ENCODE results near the gene ZC3H7B.
"Not testable (repeated sequence)": the region's sequence is repeated elsewhere in the genome, so short reads cannot be mapped to it uniquely, and the experiment has no call there.

ZC3H7B gene

GRCh38 chr22:41382610-41383009 is 81.3 kb downstream of the ZC3H7B start:
- no peak for DNase-seq

GRCh38 chr22:41383085-41383484 is 81.8 kb downstream of the ZC3H7B start:
- DNase-seq = peak in 1 of 2 experiments; percentile 17

GRCh38 chr22:41384128-41384527 is 82.8 kb downstream of the ZC3H7B start:
- DNase-seq = no peak

- no peak for DNase-seq
Measured at GRCh38 chr22:41387341-41387740, 86.0 kb downstream of the ZC3H7B start.

GRCh38 chr22:41394012-41394356 is 92.7 kb downstream of the ZC3H7B start:
- DNase-seq = no peak

GRCh38 chr22:41395531-41396240 is 94.4 kb downstream of the ZC3H7B start:
- no peak for DNase-seq

GRCh38 chr22:41397143-41397811 is 96.0 kb downstream of the ZC3H7B start:
- DNase-seq = no peak

GRCh38 chr22:41398921-41399320 is 97.6 kb downstream of the ZC3H7B start:
- DNase-seq = no peak

- peak; percentile 72 to 87 for DNase-seq
Measured at GRCh38 chr22:41401781-41402648, 100.7 kb downstream of the ZC3H7B start.

GRCh38 chr22:41402851-41403250 is 101.5 kb downstream of the ZC3H7B start:
- DNase-seq = not testable (repeated sequence)

- DNase-seq = peak; percentile 78 to 90
Measured at GRCh38 chr22:41403532-41404318, 102.4 kb downstream of the ZC3H7B start.

- no peak for DNase-seq
Measured at GRCh38 chr22:41405588-41405987, 104.3 kb downstream of the ZC3H7B start.

GRCh38 chr22:41406410-41406809 is 105.1 kb downstream of the ZC3H7B start:
- DNase-seq = no peak

- DNase-seq = no peak
Measured at GRCh38 chr22:41407433-41407832, 106.1 kb downstream of the ZC3H7B start.

- no peak for DNase-seq
Measured at GRCh38 chr22:41408665-41409064, 107.3 kb downstream of the ZC3H7B start.
